Vagina (tissue), 2 donors: ENCODE measurements around the gene ZC2HC1B.

Experiments used
- POLR2A ChIP-seq, 2 donors: fragments of 450-650 bp; IDR thresholded peaks; one replicate each; pipeline ENCODE4 v1.6.1; 2017; ENCODE audit warnings: antibody characterized with exemption in 2 of 2, mild to moderate bottlenecking in 2 of 2, moderate library complexity in 2 of 2
- TF ChIP-seq, protein P1 (sequence below), 3 experiments: fragments of 450-650 bp in 2 of 3; fragments of 200-600 bp in 1 of 3; sonication (generic) in 1 of 3; IDR thresholded peaks; one replicate each; pipeline ENCODE4 v1.5.1; 2017 to 2019; ENCODE audit warnings: antibody characterized with exemption in 3 of 3, mild to moderate bottlenecking in 2 of 3, moderate library complexity in 2 of 3

DNA sequence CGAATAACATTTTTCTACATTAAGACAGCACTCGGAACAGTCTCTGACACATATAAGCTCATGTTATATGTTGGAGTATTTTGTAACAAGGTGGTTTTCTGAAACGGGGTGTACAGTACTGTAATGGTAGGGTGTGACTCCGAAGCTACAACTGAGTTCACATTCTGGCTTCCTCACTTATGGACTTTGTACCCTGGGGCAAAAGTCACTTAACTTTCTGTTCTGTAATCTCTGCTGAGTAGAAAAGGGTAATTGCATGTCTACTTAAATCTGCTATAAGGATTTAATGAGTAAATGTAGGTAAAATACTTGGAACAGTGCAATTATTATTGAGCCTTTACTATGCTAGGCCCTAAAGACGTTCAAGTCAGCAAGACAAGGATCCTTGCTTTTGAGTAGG lies 25.9 kb upstream of the ZC2HC1B start:
- TF ChIP-seq, protein P1, sequence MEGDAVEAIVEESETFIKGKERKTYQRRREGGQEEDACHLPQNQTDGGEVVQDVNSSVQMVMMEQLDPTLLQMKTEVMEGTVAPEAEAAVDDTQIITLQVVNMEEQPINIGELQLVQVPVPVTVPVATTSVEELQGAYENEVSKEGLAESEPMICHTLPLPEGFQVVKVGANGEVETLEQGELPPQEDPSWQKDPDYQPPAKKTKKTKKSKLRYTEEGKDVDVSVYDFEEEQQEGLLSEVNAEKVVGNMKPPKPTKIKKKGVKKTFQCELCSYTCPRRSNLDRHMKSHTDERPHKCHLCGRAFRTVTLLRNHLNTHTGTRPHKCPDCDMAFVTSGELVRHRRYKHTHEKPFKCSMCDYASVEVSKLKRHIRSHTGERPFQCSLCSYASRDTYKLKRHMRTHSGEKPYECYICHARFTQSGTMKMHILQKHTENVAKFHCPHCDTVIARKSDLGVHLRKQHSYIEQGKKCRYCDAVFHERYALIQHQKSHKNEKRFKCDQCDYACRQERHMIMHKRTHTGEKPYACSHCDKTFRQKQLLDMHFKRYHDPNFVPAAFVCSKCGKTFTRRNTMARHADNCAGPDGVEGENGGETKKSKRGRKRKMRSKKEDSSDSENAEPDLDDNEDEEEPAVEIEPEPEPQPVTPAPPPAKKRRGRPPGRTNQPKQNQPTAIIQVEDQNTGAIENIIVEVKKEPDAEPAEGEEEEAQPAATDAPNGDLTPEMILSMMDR (IDR thresholded peaks at IDR 0.05), result no peak
- TF ChIP-seq POLR2A (IDR thresholded peaks at IDR 0.05), result no peak
